Endodermal cell (in vitro differentiated cells): Measurements from ENCODE around the gene DGCR2. TPM values are rescaled to one million over a fixed set of nuclear protein-coding genes. Genes with fewer than 3 reads are reported as not detected.
A peak's percentile ranks its signal among the peaks of the same experiment; 100 is the strongest.
"Not testable (repeated sequence)": the region's sequence is repeated elsewhere in the genome, so short reads cannot be mapped to it uniquely, and the experiment has no call there.

Source experiments
- DNase-seq: peaks from one replicate; pipeline ENCODE4 v3.0.0-alpha.2; 2017
- H3K27ac ChIP-seq: 2 replicates; pipeline ENCODE4 v1.5.1; 2013; ENCODE audit warnings: mild to moderate bottlenecking, low read depth, low read length, moderate library complexity
- H3K27me3 ChIP-seq: 2 replicates; pipeline ENCODE4 v1.6.1; 2013; ENCODE audit warnings: mild to moderate bottlenecking, low read length, moderate library complexity; ENCODE audit not compliant: insufficient read depth, control insufficient read depth, poor library complexity, severe bottlenecking
- H3K36me3 ChIP-seq: 2 replicates; pipeline ENCODE4 v1.7.0; 2013; ENCODE audit warnings: mild to moderate bottlenecking, low read length, moderate library complexity; ENCODE audit not compliant: control insufficient read depth, insufficient read depth
- H3K4me1 ChIP-seq: one replicate; pipeline ENCODE4 v1.7.0; 2013; ENCODE audit warnings: low read length; ENCODE audit not compliant: control insufficient read depth, insufficient read depth
- H3K4me3 ChIP-seq: 2 replicates; pipeline ENCODE4 v1.5.1; 2013; ENCODE audit warnings: mild to moderate bottlenecking, low read length, moderate library complexity
- H3K9ac ChIP-seq: 2 replicates; pipeline ENCODE4 v1.6.1; 2013; ENCODE audit warnings: mild to moderate bottlenecking, low read length, moderate library complexity; ENCODE audit not compliant: poor library complexity, severe bottlenecking; ENCODE audit errors: extremely low read depth
- H3K9me3 ChIP-seq: 2 replicates; pipeline ENCODE4 v1.6.1; 2013; ENCODE audit warnings: mild to moderate bottlenecking, low read length, moderate library complexity; ENCODE audit not compliant: control insufficient read depth
- H3K27ac Mint-ChIP-seq: 2 replicates; pipeline ENCODE4 v1.8.0; 2020; ENCODE audit warnings: mixed read lengths
- H3K27me3 Mint-ChIP-seq: 2 replicates; pipeline ENCODE4 v1.8.0; 2021; ENCODE audit warnings: mild to moderate bottlenecking, mixed read lengths; ENCODE audit not compliant: insufficient read depth
- H3K36me3 Mint-ChIP-seq: 2 replicates; pipeline ENCODE4 v1.8.0; 2020; ENCODE audit warnings: low read depth, mixed read lengths
- H3K4me1 Mint-ChIP-seq: 2 replicates; pipeline ENCODE4 v1.8.0; 2020; ENCODE audit warnings: mixed read lengths
- H3K4me3 Mint-ChIP-seq: 2 replicates; pipeline ENCODE4 v1.8.0; 2020; ENCODE audit warnings: mild to moderate bottlenecking, moderate library complexity, mixed read lengths
- H3K9me3 Mint-ChIP-seq: 2 replicates; pipeline ENCODE4 v1.8.0; 2020; ENCODE audit warnings: mild to moderate bottlenecking, mixed read lengths
- WGBS, 2 experiments: methylation state at CpG; one replicate each; pipeline versions ENCODE4 v1.1.5 to v1.1.7; 2013; ENCODE audit warnings: missing lambda C conversion rate in 2 of 2, mixed read lengths in 1 of 2; ENCODE audit not compliant: insufficient coverage in 1 of 2, insufficient read length in 1 of 2; 5-methylcytosine and 5-hydroxymethylcytosine counted together
- total RNA-seq, 2 donors: library from RNA; stranded (reverse); fragmentation: NEBNext Ultra II Directional in 1 of 2; extraction: Animal tissue kit (Norgen Biotek cat#: 25700) in 1 of 2; gene quantifications; 2 replicates in 1 of 2; 3 replicates in 1 of 2; pipeline ENCODE4 v1.2.1, GENCODE V29; 2021
- TF ChIP-seq, protein P1 (sequence below): fragments of 200-600 bp; sonication (generic); conservative IDR thresholded peaks from 2 replicates; pipeline ENCODE4 v1.5.0; 2021; ENCODE audit warnings: antibody characterized with exemption, mild to moderate bottlenecking

The DGCR2 gene
- total RNA-seq, 2 donors from 2014 or later, result 54.6 to 62.9 TPM

DNA sequence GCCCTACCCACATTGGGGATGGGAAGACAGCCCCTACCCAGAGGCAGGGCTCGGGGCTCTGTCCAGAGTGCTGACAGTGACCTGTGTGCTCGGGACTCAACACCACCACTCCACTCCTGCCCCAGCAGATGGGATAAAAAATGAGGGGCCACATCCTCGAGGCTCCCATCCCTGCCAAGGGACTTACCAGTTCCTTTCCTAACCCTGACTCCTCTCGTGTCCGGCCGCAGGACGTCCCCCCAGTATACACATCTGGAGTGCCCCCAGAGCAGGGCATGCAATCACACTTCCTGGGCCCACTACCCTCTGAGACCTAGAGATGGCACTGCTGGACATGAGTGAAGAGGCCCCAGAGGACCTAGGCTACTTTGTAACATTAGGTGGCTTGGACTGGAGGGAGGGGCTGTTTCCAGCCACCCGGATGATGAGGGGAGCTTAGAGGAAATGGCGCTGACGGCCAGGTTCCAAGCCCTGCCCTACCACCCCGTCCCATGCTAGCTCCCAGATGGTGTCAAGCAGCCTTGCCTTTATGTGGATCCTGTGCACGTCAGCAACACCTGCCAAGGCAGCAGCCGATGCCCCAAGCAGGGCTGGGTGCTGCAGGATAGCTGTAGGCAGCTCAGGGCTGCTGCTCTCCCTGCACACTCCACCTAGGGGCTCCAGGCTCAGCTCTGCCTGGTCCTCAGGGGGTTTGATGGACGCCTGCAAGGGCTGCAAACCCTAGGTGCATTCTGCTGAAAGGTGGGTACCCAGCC lies 86.6 kb downstream of the DGCR2 start:
- no peaks in the 10 kb centered on the region for H3K4me1 Mint-ChIP-seq
- no peak overlapping the region for H3K4me3 Mint-ChIP-seq
- H3K9me3 ChIP-seq, result no peaks in the 10 kb centered on the region
- H3K27me3 ChIP-seq, result peaks cover 10% of the 10 kb centered on the region
- H3K27ac Mint-ChIP-seq, result no peak overlapping the region
- no peaks in the 10 kb centered on the region for H3K9me3 Mint-ChIP-seq
- H3K27ac ChIP-seq, result no peak overlapping the region
- 66 to 70% methylated on average over 10 to 14 of the region's 14 CpGs for WGBS, 2 experiments
- H3K9ac ChIP-seq, result no peak overlapping the region
- peaks cover 21% of the 10 kb centered on the region for H3K36me3 Mint-ChIP-seq
- peak; percentile 90 for DNase-seq
- peaks cover 21% of the 10 kb centered on the region for H3K27me3 Mint-ChIP-seq
- no peaks in the 10 kb centered on the region for H3K4me1 ChIP-seq
- H3K36me3 ChIP-seq, result no peaks in the 10 kb centered on the region
- no peak overlapping the region for H3K4me3 ChIP-seq
- TF ChIP-seq, protein P1, sequence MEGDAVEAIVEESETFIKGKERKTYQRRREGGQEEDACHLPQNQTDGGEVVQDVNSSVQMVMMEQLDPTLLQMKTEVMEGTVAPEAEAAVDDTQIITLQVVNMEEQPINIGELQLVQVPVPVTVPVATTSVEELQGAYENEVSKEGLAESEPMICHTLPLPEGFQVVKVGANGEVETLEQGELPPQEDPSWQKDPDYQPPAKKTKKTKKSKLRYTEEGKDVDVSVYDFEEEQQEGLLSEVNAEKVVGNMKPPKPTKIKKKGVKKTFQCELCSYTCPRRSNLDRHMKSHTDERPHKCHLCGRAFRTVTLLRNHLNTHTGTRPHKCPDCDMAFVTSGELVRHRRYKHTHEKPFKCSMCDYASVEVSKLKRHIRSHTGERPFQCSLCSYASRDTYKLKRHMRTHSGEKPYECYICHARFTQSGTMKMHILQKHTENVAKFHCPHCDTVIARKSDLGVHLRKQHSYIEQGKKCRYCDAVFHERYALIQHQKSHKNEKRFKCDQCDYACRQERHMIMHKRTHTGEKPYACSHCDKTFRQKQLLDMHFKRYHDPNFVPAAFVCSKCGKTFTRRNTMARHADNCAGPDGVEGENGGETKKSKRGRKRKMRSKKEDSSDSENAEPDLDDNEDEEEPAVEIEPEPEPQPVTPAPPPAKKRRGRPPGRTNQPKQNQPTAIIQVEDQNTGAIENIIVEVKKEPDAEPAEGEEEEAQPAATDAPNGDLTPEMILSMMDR, result peak; percentile 49

DNA sequence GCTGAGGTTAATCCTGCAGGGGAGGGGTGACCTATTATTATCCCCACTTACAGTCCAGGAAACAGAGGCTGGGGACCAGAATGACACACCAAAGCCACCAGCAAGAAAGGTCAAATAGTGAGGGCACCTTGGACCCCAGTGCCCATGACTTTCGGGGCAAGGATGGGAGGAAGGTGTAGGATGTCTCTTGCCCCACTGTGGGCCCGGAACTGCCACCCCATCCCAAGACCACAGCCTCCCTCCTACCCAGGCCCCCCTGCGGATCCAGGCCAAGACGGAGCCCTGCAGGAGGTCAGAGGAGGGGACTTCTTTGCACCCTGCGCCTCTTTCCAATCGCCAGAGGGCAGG lies 87.1 kb downstream of the DGCR2 start:
- not testable (repeated sequence) for H3K4me3 ChIP-seq, H3K9ac ChIP-seq, H3K9me3 Mint-ChIP-seq, H3K9me3 ChIP-seq, H3K4me1 ChIP-seq, H3K36me3 ChIP-seq, H3K4me1 Mint-ChIP-seq, H3K4me3 Mint-ChIP-seq, H3K27ac ChIP-seq, H3K27ac Mint-ChIP-seq, DNase-seq
- Mint-ChIP-seq H3K27me3 (peaks cover 27% of the 10 kb centered on the region), H3K36me3 (peaks cover 15% of the 10 kb centered on the region)
- H3K27me3 ChIP-seq, result peaks cover 16% of the 10 kb centered on the region
- 32% methylated on average over 3 of the region's 6 CpGs; no CpG with 5 or more reads in 1 of the 2 experiments for WGBS, 2 experiments

DNA sequence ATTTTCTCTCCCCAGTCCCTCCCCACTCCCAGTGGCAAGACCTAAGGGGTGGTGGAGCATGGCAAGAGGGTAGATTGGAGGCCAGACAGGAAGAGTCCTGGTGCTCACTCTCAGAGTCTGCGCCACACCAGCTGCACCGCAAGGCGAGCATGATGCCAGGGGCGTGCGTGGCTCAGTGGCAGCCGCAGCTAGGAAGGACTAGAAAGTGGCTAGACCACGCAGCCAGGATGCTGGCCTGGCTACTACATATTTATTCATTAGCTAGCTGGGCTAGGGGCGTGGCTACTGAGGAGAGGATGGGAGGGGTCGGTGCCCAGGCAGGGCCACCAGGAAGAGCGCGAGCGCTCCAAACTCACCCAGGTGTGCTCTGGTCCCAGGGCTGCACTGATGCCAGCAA lies 87.5 kb downstream of the DGCR2 start:
- H3K9me3 Mint-ChIP-seq, H3K27ac Mint-ChIP-seq: not testable (repeated sequence)

DNA sequence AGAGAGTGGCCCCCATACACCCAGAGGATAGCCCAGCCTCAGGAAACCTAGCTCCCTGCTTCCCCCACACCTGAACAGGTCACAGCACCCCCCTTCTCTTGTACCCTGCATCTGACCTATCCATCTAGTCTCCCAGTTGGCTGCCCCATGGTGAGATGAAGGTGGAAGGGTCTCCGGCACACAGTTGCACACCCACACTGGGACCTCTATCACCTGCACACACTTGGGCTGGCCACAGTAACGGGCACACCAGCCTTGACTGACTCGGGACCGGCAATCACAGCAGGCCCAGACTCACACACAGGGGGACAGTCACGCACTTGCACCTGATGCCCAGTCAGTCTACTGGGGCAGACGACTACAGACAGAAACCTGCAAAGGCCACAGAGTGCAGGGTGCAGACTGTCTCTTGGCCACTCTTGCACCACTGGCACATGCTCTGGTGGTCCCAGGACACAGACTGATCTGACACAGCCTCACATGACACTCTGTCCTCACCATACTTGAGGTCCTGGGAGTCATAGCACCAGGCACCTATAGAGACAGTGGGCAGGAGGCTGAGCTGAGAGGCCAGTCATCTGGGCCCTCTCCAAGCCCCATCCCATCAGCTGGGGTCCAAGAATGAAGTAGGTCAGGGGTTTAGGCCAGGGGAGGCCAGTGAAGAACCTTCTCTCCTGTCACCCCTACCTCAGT lies 88.0 kb downstream of the DGCR2 start:
- not testable (repeated sequence) for H3K9ac ChIP-seq, H3K36me3 Mint-ChIP-seq, H3K9me3 Mint-ChIP-seq, H3K27ac Mint-ChIP-seq, H3K4me3 ChIP-seq, H3K9me3 ChIP-seq, H3K36me3 ChIP-seq, H3K27ac ChIP-seq, H3K4me3 Mint-ChIP-seq, H3K4me1 ChIP-seq, H3K4me1 Mint-ChIP-seq
- DNase-seq, result peak; percentile 35
- 87% methylated on average over 3 of the region's 6 CpGs; no CpG with 5 or more reads in 1 of the 2 experiments for WGBS, 2 experiments
- peaks cover 22% of the 10 kb centered on the region for H3K27me3 ChIP-seq
- H3K27me3 Mint-ChIP-seq, result peaks cover 29% of the 10 kb centered on the region

More for the DNA sequence above, 87.5 kb downstream of the DGCR2 start:
- not testable (repeated sequence) for H3K36me3 ChIP-seq, H3K4me1 Mint-ChIP-seq, H3K27ac ChIP-seq, H3K9me3 ChIP-seq, H3K4me3 ChIP-seq, H3K4me3 Mint-ChIP-seq, H3K9ac ChIP-seq, H3K4me1 ChIP-seq
- Mint-ChIP-seq H3K36me3 (peaks cover 13% of the 10 kb centered on the region), H3K27me3 (peaks cover 28% of the 10 kb centered on the region)
- WGBS, 2 experiments, result 40 to 87% methylated on average over 1 to 7 of the region's 12 CpGs
- H3K27me3 ChIP-seq, result peaks cover 17% of the 10 kb centered on the region
- DNase-seq, result peak; percentile 38

DNA sequence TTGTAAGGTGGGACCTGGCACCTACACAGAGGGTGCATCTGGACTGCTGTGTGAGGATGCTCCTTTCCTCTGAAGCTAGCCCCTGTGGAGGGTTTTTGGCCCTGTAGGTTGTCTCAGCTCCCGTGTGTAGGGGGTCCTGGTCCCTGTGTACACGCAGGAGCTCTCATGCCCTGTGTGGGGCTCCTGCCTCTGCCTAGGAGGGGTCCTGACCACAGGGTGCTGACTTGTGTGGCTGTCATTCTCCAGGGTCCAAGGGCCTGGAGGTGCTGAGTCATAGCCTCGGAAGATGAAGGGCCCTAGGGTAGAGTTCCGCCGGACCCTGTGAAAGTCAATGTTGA lies 88.7 kb downstream of the DGCR2 start:
- H3K27me3 Mint-ChIP-seq, result peaks cover 36% of the 10 kb centered on the region

DNA sequence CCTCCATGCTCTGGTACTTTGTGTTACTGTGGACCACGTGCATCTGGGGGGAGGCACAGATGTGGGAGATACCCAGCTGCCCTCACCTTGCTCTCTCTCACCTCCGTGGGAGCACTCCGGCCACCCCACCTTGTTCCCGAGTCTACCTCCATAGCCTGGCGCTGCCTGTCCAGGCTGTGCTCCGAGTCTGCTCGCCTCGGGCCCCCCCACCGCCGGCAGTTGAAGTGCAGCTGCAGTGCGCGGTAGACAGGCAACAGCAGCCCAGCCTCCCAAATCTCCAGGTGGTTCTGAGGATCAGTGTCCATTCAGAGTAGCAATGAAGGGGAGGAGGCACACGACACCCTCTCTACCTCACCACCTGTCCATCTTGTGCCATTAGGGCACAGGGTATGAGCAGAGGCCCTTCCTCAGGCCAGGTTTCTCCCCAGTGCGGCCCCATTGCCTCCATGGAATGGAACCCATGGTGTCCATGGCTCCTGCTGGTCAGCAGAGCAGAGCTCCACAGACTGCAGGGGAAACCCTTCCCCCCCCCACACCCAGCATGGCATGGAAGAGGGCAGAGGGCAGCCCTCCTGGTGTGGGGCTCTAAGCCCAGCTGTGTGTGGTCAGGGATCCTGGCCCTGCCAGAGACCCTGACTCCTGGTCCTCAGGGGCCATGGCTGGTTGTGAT lies 89.2 kb downstream of the DGCR2 start:
- H3K27ac ChIP-seq, H3K4me1 Mint-ChIP-seq, H3K4me3 ChIP-seq, H3K36me3 ChIP-seq, H3K9me3 Mint-ChIP-seq, H3K4me1 ChIP-seq, H3K9me3 ChIP-seq, H3K9ac ChIP-seq, H3K36me3 Mint-ChIP-seq, H3K27ac Mint-ChIP-seq, H3K4me3 Mint-ChIP-seq: not testable (repeated sequence)
- DNase-seq, result peak; percentile 41
- WGBS, 2 experiments, result 89 to 90% methylated on average over 10 to 14 of the region's 14 CpGs
- peaks cover 33% of the 10 kb centered on the region for H3K27me3 ChIP-seq
- H3K27me3 Mint-ChIP-seq, result peaks cover 41% of the 10 kb centered on the region

More for the DNA sequence above, 88.7 kb downstream of the DGCR2 start:
- not testable (repeated sequence) for H3K4me3 Mint-ChIP-seq, H3K4me1 Mint-ChIP-seq, H3K36me3 ChIP-seq, H3K4me1 ChIP-seq, H3K27ac Mint-ChIP-seq, H3K36me3 Mint-ChIP-seq, H3K9me3 Mint-ChIP-seq, H3K9ac ChIP-seq, H3K4me3 ChIP-seq, H3K9me3 ChIP-seq, DNase-seq, H3K27ac ChIP-seq
- H3K27me3 ChIP-seq, result peaks cover 29% of the 10 kb centered on the region
- WGBS, 2 experiments, result 90% methylated on average over 4 of the region's 5 CpGs; no CpG with 5 or more reads in 1 of the 2 experiments
